ENCODE measurements around the gene EDRF1.
"Not testable (repeated sequence)": the region's sequence is repeated elsewhere in the genome, so short reads cannot be mapped to it uniquely, and the experiment has no call there.

DNA sequence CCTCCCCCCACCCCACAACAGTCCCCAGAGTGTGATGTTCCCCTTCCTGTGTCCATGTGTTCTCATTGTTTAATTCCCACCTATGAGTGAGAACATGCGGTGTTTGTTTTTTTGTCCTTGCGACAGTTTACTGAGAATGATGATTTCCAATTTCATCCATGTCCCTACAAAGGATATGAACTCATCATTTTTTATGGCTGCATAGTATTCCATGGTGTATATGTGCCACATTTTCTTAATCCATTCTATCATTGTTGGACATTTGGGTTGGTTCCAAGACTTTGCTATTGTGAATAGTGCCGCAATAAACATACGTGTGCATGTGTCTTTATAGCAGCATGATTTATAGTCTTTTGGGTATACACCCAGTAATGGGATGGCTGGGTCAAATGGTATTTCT is 4.8 kb upstream of the EDRF1 start:
- TF ChIP-seq PHB2 (IDR thresholded peaks at IDR 0.05; ENCODE audit: partially characterized antibody); POLR2A (IDR thresholded peaks at IDR 0.05; ENCODE audit: insufficient read depth in 1 of 2, low read depth in 2 of 2, low read length in 2 of 2); KLF15 (CRISPR knock-in tag; IDR thresholded peaks at IDR 0.05; ENCODE audit: borderline replicate concordance); FOXK1 (CRISPR knock-in tag; IDR thresholded peaks at IDR 0.05; ENCODE audit: borderline replicate concordance, low read depth); TAF1 (CRISPR knock-in tag; IDR thresholded peaks at IDR 0.05); XBP1 (CRISPR knock-in tag; IDR thresholded peaks at IDR 0.05); ZNF382 (CRISPR knock-in tag; IDR thresholded peaks at IDR 0.05; ENCODE audit: borderline replicate concordance); MZF1 (CRISPR knock-in tag; IDR thresholded peaks at IDR 0.05; ENCODE audit: borderline replicate concordance); FOXJ3 (CRISPR knock-in tag; IDR thresholded peaks at IDR 0.05; ENCODE audit: borderline replicate concordance); SETDB1 (CRISPR knock-in tag; IDR thresholded peaks at IDR 0.05; ENCODE audit: borderline replicate concordance); CHCHD3 (CRISPR knock-in tag; IDR thresholded peaks at IDR 0.05): not testable (repeated sequence)
- TF ChIP-seq, protein P1, sequence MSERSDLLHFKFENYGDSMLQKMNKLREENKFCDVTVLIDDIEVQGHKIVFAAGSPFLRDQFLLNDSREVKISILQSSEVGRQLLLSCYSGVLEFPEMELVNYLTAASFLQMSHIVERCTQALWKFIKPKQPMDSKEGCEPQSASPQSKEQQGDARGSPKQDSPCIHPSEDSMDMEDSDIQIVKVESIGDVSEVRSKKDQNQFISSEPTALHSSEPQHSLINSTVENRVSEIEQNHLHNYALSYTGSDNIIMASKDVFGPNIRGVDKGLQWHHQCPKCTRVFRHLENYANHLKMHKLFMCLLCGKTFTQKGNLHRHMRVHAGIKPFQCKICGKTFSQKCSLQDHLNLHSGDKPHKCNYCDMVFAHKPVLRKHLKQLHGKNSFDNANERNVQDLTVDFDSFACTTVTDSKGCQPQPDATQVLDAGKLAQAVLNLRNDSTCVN (CRISPR knock-in tag; IDR thresholded peaks at IDR 0.05; ENCODE audit: borderline replicate concordance): not testable (repeated sequence)

All from HepG2 (cell line).